GM19238 (cell line): ENCODE data around the gene MIR17HG.
A peak's percentile ranks its signal among the peaks of the same experiment; 100 is the strongest.
"Not testable (repeated sequence)": the region's sequence is repeated elsewhere in the genome, so short reads cannot be mapped to it uniquely, and the experiment has no call there.

ENCODE experiments used
- DNase-seq: peaks from one replicate; pipeline ENCODE4 v3.0.0; 2011; ENCODE audit warnings: low spot score; ENCODE audit not compliant: insufficient read length

The MIR17HG gene

DNA sequence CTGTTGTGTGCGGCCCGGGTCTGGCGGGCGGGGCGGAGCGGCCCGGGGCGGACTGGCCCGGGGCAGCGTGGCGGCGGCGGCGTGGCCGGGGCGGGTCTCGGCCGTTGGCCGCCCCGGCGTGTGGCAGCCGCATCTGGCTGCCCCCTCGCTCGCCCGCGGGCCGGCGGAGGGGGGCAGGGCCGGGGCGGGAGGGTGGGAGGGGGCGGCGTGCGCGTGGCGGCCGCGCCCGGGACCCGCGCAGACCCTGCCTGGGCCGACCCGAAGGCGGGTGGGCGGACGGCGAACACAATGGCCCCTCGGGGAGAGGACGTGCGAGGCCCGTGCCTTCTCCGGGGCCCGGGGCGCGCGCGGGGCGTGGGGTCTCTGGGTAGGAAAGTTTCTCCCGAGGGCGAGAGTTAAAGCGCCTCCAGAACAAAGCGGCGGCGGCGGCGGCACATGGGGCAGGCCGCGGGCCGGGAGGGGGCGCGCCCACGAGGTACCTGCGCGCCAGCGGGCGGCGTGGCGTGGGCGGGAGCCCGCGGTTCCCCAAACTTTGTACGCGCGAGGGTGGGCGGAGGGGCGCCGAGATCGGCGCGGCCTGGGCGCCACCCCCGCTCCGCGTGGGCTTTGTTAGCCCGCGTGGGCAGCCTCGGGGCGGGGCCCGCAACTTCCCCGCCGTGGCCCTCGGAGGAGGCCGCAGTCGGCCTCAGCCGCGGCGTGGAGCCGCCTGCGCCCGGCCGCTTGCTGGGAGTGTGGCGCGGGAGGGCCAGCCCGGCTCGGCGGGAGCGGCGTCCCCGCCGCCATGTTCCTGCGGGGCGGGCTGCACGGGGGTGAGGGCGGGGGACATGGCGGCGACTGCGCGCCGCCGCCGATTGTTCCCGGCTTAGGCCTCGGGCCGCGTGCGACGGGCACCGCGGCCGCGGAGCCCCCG is 764 bp downstream of the MIR17HG start:
- peak; percentile 54 for DNase-seq

DNA sequence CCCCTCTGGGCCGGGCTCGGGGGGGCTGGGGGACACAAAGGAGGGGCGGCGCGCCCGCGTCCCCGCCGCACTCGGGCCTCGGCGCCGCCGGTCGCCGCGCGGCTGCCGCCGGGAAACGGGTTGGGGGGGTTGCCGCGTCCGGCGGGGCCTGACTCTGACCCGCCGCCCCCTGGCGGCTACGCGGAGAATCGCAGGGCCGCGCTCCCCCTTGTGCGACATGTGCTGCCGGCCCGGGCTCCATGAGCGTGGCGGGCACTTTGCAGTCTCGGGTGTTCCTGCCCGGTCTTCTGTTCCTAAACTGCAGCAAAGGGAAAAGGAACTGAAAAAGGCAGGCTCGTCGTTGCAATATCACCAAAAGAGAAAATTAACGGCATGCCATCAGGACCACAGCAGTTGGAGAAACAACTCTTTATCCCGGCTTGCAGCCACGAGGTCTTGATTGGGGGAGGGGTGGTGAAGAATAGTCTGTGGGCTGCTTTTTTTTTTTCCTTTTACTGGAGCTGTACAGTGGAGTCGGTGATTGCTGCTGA is 1.5 kb downstream of the MIR17HG start:
- DNase-seq, result peak; percentile 72

DNA sequence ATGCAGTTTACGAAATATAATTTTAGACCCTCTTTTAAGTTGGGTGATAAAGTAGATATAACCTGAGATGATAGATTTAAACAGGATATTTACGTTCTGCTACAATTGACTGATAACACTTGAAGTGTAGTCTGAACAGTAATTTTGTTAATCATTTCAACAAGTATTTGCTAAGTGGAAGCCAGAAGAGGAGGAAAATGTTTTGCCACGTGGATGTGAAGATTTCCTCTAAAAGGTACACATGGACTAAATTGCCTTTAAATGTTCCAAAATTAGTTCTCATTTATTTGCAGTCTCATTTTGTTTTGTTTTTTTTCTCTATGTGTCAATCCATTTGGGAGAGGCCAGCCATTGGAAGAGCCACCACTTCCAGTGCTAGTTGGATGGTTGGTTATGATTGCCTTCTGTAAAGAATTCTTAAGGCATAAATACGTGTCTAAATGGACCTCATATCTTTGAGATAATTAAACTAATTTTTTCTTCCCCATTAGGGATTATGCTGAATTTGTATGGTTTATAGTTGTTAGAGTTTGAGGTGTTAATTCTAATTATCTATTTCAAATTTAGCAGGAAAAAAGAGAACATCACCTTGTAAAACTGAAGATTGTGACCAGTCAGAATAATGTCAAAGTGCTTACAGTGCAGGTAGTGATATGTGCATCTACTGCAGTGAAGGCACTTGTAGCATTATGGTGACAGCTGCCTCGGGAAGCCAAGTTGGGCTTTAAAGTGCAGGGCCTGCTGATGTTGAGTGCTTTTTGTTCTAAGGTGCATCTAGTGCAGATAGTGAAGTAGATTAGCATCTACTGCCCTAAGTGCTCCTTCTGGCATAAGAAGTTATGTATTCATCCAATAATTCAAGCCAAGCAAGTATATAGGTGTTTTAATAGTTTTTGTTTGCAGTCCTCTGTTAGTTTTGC is 2.8 kb downstream of the MIR17HG start:
- DNase-seq, result no peak

DNA sequence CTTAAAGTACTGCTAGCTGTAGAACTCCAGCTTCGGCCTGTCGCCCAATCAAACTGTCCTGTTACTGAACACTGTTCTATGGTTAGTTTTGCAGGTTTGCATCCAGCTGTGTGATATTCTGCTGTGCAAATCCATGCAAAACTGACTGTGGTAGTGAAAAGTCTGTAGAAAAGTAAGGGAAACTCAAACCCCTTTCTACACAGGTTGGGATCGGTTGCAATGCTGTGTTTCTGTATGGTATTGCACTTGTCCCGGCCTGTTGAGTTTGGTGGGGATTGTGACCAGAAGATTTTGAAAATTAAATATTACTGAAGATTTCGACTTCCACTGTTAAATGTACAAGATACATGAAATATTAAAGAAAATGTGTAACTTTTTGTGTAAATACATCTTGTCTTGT is 3.6 kb downstream of the MIR17HG start:
- no peak for DNase-seq

DNA sequence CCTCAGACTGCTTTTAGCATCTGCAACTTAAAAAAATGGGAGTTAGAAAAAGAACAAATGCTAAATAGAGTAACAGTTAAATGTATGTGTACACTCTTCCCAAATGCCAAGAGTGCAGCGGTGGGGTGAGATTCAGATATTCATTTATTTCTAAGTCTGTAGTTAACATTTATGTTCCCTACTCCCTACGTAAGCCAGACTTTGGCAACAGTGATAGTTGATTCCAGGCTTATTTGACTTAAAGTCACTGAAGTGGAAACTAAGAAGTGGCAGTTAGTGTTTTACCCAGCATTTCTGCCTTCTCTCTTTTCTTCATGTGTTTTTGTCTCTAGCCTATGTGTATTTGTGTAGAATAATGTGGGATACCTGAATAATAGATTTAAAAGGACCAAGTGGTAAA is 4.5 kb downstream of the MIR17HG start:
- DNase-seq, result no peak

DNA sequence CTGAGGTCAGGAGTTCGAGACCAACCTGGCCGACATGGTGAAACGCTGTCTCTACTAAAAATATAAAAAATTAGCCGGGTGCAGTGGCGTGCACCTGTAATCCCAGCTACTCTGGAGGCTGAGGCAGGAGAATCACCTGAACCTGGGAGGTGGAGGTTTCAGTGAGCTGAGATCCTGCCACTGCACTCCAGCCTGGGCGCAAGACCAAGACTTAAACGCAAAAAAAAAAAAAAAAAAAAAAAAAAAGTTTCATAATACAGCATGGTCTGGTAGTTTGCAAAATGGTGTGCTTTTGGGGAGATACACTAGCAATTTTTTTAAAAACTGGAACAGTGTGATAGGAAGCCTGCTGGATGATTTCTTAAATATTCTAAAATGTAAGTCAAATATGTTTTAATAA is 5.4 kb downstream of the MIR17HG start:
- not testable (repeated sequence) for DNase-seq

DNA sequence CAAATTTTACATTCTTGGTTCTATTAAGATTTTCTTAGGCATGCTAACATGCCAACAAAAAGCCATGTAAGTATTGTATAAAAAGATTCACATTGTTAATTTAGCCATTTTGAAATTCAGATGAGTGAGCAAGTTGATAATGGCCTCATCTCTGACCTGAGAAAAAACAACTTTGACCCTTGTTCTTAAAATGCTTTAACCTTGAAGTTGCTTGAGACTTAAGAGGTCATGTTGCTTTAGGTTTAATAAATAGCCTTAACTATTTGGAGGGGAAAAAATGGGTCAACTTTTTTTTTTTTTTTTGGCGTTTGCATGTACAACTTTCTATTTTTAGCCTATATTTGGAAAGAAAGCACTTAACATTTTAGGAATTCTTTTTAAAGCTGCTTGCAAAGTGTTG is 6.0 kb downstream of the MIR17HG start:
- DNase-seq, result no peak

DNA sequence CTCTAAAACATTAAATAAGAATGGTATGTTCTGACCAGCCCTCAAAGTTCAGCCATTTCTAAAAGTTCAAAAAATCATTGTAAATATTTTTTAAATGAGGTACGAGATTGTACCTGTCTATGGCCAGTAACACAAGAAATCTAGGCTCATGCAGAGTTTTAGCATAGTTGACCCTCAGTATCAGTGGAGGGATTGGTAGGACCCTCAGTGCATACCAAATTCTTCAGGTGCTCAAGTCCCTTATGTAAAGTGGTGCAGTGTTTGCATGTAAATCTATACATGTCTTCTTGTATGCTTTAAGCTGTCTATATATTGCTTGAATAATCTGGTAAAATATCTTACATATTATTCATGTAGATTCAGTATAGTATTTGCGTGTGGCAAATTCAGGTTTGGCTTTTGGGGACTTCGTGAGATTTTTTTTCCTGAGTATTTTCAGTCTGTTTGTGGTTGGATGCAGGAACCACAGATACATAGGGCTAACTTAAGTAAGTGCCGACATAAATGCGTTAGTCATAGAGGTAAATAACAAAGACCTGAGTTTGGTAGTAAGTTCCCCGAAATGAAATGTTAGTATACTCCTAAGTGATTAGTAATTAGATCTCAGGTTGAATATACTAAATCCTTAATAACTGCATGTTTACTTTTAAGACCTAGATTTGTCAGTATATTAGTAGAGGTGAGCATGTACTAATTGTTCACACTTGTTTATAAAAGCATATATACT is 7.8 kb downstream of the MIR17HG start:
- DNase-seq, result no peak

DNA sequence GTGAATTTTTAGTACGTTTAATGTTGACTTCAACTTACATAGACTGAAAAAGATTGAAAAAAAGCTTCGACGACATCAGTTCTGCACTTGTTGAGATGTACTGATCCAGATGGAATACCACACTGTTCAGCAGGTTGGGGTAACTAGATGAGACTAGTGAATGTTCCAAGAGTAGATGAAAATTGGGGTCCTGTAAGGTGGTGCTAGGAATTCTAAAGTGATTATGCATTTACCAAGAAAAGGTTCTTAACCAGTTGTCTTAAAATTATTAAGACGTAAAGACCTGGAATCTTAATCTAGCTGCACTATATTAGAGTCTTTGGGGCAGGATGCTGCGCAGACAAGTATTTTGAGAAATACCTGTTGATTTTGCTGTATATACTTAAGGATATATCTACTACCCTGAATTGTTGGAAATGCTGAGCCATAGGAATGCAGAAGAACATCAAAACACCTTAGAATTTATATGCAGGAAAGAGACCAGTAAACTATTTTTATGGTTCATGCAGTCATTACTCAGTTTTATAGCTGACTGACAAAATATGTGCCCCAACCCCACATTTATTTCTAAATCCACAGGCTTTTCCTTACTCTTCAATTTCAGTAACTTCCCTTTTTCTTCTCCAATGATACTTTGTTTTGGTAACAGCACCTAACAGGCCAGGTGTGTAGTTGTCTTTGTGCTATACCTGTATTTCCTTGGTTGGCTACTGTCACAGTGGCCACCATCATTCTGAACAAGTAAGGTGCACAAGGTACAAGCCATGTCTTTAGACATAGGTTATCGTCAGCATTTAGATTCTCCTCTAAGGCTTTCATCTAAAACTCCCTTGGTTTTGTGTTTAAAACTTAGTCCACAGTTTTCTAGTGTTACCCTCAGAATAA is 8.6 kb downstream of the MIR17HG start:
- DNase-seq, result no peak

DNA sequence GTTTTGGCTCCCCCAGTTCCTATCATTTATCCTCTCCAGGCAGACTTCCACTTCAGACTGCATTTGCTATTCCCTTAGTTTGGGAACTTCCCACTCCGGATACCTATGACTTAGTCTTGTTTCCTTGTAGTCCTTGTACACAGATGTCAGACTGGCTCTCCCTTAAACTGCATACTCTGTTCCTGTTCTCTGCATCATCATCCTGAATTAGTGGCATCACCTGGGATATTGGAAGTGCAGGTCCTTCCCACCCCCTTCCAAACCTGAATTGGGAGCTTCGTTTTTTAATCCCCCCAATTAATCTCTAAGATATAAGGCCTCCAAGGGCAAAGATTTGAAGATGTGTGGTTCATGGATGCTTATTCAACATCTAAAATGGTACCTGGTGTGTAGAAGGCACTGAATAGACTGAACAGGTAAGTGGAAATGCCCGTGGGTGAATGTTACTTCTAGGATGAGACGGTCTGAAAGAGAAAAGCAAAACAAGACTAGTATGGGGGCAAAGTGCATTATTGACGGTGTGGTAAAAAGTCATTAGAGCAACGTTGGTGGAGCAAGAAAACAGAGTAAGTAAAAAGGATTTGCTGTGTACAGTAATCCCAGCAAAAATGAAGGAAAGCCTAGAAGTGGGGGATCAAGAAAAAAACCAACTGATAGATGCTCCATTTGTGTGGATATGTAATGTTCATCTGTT is 9.6 kb downstream of the MIR17HG start:
- DNase-seq, result no peak

DNA sequence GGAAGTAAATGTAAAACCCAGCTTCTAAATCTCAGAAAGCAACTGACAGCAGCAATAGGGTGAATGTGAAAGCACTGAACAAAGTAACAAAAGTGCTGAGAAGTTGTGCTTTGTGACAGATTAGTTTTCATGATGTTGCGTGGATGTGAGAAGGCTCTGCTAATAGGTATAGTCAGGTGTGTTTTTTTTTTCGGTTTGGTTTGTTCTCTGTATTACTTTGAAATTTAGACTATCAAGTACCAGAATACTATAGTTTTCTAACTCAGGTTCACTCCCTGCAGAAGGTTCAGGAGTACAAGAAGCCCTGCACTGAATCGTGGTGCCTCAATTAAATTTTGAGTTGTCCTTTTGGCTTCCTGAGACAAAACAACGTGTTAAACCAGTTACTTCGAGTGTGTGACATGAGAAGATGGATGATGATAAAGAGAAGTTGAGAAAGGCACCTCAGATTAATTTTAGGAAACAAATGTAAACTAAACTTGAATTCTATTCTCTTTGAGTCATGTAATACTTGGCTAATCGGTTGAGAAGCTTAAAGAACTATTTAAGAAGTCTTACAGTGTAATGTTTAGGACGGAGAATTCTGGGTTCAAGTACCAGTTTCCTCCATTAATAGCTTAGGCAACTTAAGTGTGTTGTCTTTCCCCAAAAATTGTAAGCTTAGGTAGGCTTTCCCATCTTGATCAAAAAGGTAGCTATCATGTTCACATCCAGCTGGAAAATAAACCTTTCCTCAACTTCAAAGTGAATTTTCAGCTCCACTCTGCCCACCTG is 10.3 kb downstream of the MIR17HG start:
- no peak for DNase-seq

DNA sequence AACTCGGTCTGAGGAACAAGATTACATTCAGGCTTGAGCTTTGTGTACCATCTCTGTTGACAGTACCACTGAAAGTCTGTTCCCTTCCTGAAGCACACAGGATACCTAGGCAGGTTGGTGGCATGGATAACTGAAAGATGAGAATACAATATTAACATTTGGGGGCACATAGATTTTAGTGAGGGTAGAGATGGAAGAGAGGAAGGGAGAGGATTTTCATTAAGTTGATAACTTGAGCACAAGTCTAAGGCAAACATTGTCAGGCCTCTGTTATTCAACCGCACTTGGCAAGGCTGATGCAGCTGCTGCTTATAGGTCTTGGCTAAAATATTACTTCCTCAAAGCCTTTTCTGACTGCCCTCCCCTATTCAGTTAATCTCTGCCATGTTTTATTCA is 10.9 kb downstream of the MIR17HG start:
- DNase-seq, result no peak

DNA sequence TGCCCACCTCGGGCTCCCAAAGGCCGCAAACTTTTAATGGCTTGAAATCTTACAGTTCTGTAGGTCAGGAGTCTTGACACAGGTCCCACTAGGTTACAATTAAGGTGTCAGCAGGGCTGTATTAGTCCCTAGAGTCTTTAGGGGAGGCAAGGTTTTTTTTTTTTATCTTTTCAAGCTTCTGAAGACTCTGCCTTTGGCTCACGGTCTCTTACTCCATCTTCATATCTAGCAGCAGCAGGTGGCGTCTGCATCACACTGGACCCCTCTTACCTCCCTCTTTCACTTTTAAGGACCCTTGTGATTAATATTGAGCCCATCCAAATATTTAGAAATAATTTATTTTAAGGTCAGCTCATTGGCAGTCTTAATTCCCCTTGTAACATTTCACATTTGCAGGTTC is 11.6 kb downstream of the MIR17HG start:
- no peak for DNase-seq

DNA sequence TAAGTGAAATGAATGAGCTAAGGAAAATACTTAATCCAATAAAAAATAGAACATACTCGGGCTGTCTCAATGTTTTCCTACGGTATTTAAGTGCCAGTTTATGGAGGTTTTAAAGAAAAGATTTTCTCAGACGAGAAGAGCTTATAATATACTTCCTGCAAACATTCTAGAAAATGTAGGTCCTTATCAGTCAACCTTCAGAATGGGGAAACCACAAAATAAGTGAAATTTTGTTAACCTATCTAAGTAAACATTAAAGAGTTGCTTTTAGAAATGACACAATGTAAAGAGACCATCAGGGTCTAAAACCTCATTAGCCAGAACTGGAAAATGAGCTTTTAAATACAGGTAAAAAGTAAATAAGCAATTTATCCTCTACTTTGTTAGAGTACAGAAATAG is 12.1 kb downstream of the MIR17HG start:
- DNase-seq, result no peak

DNA sequence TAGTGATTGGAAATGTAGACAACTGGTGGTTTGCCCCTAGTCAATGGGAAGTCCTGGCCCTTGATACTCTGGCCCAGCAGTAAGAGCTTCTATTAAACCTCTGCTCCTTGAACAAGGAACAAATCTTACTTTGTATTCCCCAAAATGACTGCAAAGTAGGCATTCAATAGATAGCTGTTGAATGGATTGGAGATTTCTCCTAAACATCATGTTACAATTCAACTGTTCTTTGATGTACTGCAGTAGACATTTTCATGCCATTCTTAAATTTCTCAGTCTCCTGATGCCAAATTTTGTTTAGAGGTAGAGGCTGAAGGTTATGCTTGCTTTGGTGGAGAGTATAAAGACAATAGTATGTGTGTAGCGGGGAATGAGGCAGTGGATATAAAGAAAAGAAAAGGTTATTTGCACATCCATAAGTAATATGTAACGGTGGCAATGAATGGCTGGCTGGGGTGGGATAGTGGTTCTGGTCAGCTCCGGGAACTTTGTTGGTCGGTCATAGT is 12.8 kb downstream of the MIR17HG start:
- DNase-seq, result no peak

DNA sequence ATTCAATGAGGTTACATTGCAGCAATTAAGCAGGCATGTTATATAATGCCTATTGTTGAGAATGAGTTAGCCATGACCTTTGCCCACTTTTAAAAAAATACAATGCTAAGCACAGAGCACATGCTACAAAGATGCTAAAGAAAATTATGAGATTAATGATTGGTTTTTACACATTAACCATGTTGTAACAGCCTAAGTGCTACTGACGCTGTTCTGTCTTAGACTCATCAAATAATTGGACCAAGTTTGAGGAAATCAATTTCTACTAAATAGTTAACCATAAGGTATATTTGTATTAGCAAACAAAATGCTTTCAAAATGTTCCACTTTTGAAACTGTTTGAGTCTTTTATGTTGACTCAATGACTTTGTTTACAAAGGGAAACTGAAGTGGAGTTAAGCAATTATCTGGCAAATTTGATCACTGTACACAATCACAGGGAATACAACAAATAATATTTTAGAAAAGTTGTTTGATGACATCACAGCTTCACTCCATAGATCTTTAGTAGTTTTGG is 14.3 kb downstream of the MIR17HG start:
- DNase-seq, result no peak

DNA sequence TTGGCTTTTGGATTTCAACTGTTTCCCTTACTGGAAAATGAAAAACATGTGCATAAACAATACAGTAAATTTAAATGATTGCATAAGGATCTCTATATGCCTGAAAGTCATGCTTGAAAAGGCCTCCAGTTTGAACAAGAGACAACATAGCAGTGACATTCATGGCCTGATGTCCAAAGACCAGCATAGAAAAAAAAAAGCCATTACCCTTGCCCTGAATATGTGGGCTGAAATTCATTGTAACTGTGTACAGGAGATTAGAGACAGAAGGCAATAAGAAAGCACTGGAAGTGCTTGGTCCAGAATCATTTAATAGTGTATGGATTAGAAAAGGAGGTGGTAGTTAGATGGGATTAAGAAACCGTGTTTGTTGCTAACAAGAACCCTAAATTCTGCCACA is 15.4 kb downstream of the MIR17HG start:
- no peak for DNase-seq

DNA sequence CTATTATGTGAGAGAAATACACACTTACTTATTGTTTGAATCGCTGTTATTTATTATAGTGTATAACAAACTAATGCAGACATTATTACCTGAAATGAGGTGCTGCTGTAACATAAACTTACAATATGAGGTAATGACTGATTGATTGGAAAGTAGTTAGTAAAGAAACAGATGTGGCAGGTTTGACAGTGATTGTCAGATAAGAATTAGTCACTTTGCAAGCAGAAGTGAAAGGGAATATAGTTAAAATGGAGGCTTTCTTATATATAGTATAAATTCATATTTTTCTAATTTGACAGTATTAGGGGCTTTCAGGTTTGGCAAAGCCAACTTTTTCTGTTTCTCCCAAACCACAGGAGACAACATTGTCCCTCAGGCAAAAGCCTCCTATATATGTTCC is 20.6 kb downstream of the MIR17HG start:
- no peak for DNase-seq
